HepG2 (cell line): ENCODE results near the gene FAM222A. TPM values are rescaled to one million over a fixed set of nuclear protein-coding genes. Genes with fewer than 3 reads are reported as not detected.
A peak's percentile ranks its signal among the peaks of the same experiment; 100 is the strongest.

ENCODE experiments used
- ATAC-seq: fragments of 200-7000 bp; cut with Tn5 transposase; 3 replicates; pipeline ENCODE4 v1.9.1; 2020; ENCODE audit warnings: mild to moderate bottlenecking, moderate library complexity
- BruUV-seq: library from RNA; stranded (reverse); fragments of 400-500 nt; replicated peaks from 2 replicates; lab custom pipeline; 2021; lab: Mats Ljungman, UMichigan
- CTCF ChIA-PET: fragments of 300-600 bp; formaldehyde crosslinking; extraction: SDS; loops from one replicate; lab custom pipeline; 2021; ENCODE audit warnings: low total read pairs, inconsistent platforms, low intra/inter-chr PET ratio; lab: Yijun Ruan, JAX
- POLR2A ChIA-PET: fragments of 350-600 bp; sonication (Branson Sonifier 250); formaldehyde crosslinking; loops from one replicate; lab custom pipeline; 2020; ENCODE audit warnings: antibody characterized with exemption, inconsistent platforms; lab: Yijun Ruan, JAX
- DNase-seq: peaks from one replicate; pipeline ENCODE4 v3.0.0-alpha.2; 2015; ENCODE audit warnings: low spot score
- FAIRE-seq: peaks from 3 replicates; lab custom pipeline; 2011; peaks lifted over from hg19 to GRCh38; lab: Jason Lieb, UNC
- H2AFZ ChIP-seq: one replicate; pipeline ENCODE4 v1.6.1; 2011; ENCODE audit warnings: low read length, inconsistent platforms
- H3K27ac ChIP-seq: fragments of 300-600 bp; 3 replicates; pipeline ENCODE4 v1.8.0; 2011; ENCODE audit warnings: mixed run types, mild to moderate bottlenecking, mixed read lengths, low read length, inconsistent platforms; ENCODE audit not compliant: insufficient read depth; ENCODE audit errors: extremely low read length
- H3K27me3 ChIP-seq, 2 experiments: fragments of 200-600 bp in 1 of 2; 2 replicates in 1 of 2; 3 replicates in 1 of 2; pipeline versions ENCODE4 v1.6.0 to v1.8.0; 2011; ENCODE audit warnings: low read length in 2 of 2, mild to moderate bottlenecking in 2 of 2, moderate library complexity in 2 of 2, inconsistent platforms in 1 of 2; ENCODE audit not compliant: insufficient read depth in 2 of 2, control insufficient read depth in 1 of 2
- H3K36me3 ChIP-seq, 2 experiments: fragments of 200-600 bp in 1 of 2; replicated peaks in 1 of 2; 2 replicates in 1 of 2; 3 replicates in 1 of 2; pipeline versions ENCODE4 v1.5.1 to v1.8.0; 2011; ENCODE audit warnings: low read length in 2 of 2, inconsistent platforms in 1 of 2; ENCODE audit not compliant: insufficient read depth in 2 of 2, control insufficient read depth in 1 of 2
- H3K4me1 ChIP-seq: 2 replicates; pipeline ENCODE4 v1.5.1; 2012; ENCODE audit warnings: low read length, inconsistent platforms; ENCODE audit not compliant: insufficient read depth
- H3K4me2 ChIP-seq: 2 replicates; pipeline ENCODE4 v1.6.0; 2011; ENCODE audit warnings: low read depth, low read length, inconsistent platforms
- H3K4me3 ChIP-seq, 3 experiments: fragments of 200-600 bp in 1 of 3; sonication (generic), shearing (Covaris generic) in 1 of 3; replicated peaks in 1 of 3; 2 replicates each; pipeline ENCODE4 v1.5.1; 2011 to 2016; ENCODE audit warnings: low read length in 3 of 3, inconsistent platforms in 2 of 3, low read depth in 2 of 3, mild to moderate bottlenecking in 2 of 3, control low read depth in 1 of 3, mixed read lengths in 1 of 3; ENCODE audit not compliant: insufficient read depth in 1 of 3
- H3K79me2 ChIP-seq: one replicate; pipeline ENCODE4 v1.6.1; 2011; ENCODE audit warnings: low read length, inconsistent platforms; ENCODE audit not compliant: insufficient read depth
- H3K9ac ChIP-seq: 2 replicates; pipeline ENCODE4 v1.6.0; 2011; ENCODE audit warnings: mild to moderate bottlenecking, low read depth, low read length, inconsistent platforms; ENCODE audit not compliant: insufficient read depth
- H3K9me3 ChIP-seq: 2 replicates; pipeline ENCODE4 v1.5.1; 2012; ENCODE audit warnings: mild to moderate bottlenecking, low read length
- H4K20me1 ChIP-seq: 2 replicates; pipeline ENCODE4 v1.6.0; 2011; ENCODE audit warnings: inconsistent platforms, mild to moderate bottlenecking, low read length, moderate library complexity; ENCODE audit not compliant: insufficient read depth
- WGBS: methylation state at CpG from one replicate; pipeline ENCODE4 v1.1.6; 2017; ENCODE audit warnings: low lambda C conversion rate; 5-methylcytosine and 5-hydroxymethylcytosine counted together
- in situ Hi-C: cut with HindIII; loops from 2 replicates; pipeline ENCODE4 v1.10.0; 2017; ENCODE audit warnings: low pct_unique_long_range_greater_than_20kb; ENCODE audit not compliant: extremely low pct_ligation_motif_present
- intact Hi-C: fragments of 100-400 bp; cut with micrococcal nuclease; formaldehyde crosslinking; loops from one replicate; pipeline ENCODE4 v1.10.0; 2022; ENCODE audit not compliant: unreplicated experiment
- polyA plus RNA-seq, 8 experiments: library from polyadenylated mRNA; depleted of rRNA in 3 of 8; stranded (reverse) in 7 of 8; unstranded in 1 of 8; fragments of >200 nt; fragmentation: Illumina TruSeq in 4 of 8; extraction: Trizol in 4 of 8; gene quantifications; 2 replicates each; pipeline versions ENCODE4 v1.2.1 to v1.2.3, GENCODE V29; 2011 to 2016; ENCODE audit warnings: low read depth in 4 of 8, missing spikeins in 1 of 8, mixed read lengths in 1 of 8; ENCODE audit not compliant: insufficient read depth in 1 of 8
- total RNA-seq, 5 experiments: library from RNA; depleted of rRNA; stranded (reverse); fragments of >200 nt; fragmentation: Illumina TruSeq; extraction: Trizol; gene quantifications; 2 replicates each; pipeline ENCODE4 v1.2.3, GENCODE V29; 2016; ENCODE audit warnings: low read depth in 1 of 5
- TF ChIP-seq, protein P1 (sequence below): sonication (generic); formaldehyde crosslinking; IDR thresholded peaks from 2 replicates; pipeline ENCODE4 v1.8.0; 2022; ENCODE audit warnings: mild to moderate bottlenecking, missing genetic modification reagents; ENCODE audit not compliant: insufficient replicate concordance
- TF ChIP-seq, protein P2 (sequence below): sonication (generic); formaldehyde crosslinking; IDR thresholded peaks from 2 replicates; pipeline ENCODE4 v1.4.0; 2020; ENCODE audit warnings: missing genetic modification reagents

The FAM222A gene
- total and polyA plus RNA-seq, 2 of the 13 experiments (the other 11 are each of a cell fraction or from before 2014, with no cell fraction given) = 2.7 to 9.6 TPM

DNA sequence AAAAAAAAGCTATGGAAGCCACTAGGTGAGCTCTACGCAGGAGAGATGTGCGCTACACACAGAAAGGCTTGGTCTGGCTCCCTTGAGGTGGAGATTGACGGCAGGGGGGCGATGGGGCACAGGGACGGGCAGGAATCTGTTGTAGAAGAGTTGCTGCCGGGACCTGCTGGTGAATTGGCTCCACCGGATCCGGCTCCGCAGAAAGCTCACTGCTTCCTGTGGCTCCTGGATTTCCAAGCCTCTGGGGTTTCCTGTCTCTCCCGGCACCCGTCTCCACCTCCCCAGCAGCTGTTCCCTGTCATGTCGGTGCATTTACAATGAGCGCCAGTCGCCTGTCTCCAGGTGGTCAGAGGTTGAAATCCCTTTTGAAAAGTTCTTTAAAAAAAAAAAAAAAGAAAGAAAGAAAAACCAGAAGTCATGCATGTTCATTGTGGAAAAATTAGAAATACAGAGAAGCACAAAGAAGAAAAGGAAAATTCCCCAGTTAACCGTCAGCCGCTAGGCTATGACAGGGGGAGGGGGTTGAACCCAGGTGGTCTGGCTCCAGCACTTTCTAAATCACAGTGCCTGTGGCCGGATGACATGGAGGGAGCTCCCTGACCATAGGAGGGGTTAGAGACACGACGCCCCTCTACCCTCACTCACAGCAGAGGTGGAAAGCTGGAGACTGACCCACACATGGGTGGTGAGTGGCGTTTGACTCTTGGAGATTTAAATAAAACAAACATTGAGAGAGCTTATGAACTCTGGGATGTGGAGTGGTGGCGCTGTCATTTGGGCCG lies 20.8 kb downstream of the FAM222A start:
- DNase-seq = no peak
- H3K27ac ChIP-seq = no peak overlapping the region
- H3K36me3 ChIP-seq = peaks cover 0 to 7% of the 10 kb centered on the region in 2 experiments; a peak in 2 of 5 replicates
- no peak overlapping the region for H2AFZ ChIP-seq
- no peak overlapping the region for H3K4me3 ChIP-seq
- H3K4me1 ChIP-seq = peaks cover 74% of the 10 kb centered on the region
- in situ Hi-C loops = no loop called here
- no peak for ATAC-seq
- CTCF ChIA-PET = no interaction called here
- TF ChIP-seq, protein P1, sequence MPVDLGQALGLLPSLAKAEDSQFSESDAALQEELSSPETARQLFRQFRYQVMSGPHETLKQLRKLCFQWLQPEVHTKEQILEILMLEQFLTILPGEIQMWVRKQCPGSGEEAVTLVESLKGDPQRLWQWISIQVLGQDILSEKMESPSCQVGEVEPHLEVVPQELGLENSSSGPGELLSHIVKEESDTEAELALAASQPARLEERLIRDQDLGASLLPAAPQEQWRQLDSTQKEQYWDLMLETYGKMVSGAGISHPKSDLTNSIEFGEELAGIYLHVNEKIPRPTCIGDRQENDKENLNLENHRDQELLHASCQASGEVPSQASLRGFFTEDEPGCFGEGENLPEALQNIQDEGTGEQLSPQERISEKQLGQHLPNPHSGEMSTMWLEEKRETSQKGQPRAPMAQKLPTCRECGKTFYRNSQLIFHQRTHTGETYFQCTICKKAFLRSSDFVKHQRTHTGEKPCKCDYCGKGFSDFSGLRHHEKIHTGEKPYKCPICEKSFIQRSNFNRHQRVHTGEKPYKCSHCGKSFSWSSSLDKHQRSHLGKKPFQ = no peak
- TF ChIP-seq, protein P2, sequence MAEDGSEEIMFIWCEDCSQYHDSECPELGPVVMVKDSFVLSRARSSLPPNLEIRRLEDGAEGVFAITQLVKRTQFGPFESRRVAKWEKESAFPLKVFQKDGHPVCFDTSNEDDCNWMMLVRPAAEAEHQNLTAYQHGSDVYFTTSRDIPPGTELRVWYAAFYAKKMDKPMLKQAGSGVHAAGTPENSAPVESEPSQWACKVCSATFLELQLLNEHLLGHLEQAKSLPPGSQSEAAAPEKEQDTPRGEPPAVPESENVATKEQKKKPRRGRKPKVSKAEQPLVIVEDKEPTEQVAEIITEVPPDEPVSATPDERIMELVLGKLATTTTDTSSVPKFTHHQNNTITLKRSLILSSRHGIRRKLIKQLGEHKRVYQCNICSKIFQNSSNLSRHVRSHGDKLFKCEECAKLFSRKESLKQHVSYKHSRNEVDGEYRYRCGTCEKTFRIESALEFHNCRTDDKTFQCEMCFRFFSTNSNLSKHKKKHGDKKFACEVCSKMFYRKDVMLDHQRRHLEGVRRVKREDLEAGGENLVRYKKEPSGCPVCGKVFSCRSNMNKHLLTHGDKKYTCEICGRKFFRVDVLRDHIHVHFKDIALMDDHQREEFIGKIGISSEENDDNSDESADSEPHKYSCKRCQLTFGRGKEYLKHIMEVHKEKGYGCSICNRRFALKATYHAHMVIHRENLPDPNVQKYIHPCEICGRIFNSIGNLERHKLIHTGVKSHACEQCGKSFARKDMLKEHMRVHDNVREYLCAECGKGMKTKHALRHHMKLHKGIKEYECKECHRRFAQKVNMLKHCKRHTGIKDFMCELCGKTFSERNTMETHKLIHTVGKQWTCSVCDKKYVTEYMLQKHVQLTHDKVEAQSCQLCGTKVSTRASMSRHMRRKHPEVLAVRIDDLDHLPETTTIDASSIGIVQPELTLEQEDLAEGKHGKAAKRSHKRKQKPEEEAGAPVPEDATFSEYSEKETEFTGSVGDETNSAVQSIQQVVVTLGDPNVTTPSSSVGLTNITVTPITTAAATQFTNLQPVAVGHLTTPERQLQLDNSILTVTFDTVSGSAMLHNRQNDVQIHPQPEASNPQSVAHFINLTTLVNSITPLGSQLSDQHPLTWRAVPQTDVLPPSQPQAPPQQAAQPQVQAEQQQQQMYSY (CRISPR knock-in tag) = peak; percentile 79
- no TSS peak for BruUV-seq
- H3K9ac ChIP-seq = no peak overlapping the region
- H4K20me1 ChIP-seq = no peaks in the 10 kb centered on the region
- POLR2A ChIA-PET = interaction anchor here (0.6 to 0.9 kb wide), 2 partner anchors 25 to 131 kb away, joined by 3 to 5 read pairs; no protein-coding TSS in a partner anchor
- no peaks in the 10 kb centered on the region for H3K9me3 ChIP-seq
- H3K4me2 ChIP-seq = no peak overlapping the region
- WGBS = 86% methylated on average over 22 of the region's 22 CpGs
- H3K79me2 ChIP-seq = peaks cover 12% of the 10 kb centered on the region
- no peak for FAIRE-seq
- H3K27me3 ChIP-seq = no peaks in the 10 kb centered on the region
- intact Hi-C loops = no loop called here
